GM18498 (cell line): Measurements from ENCODE around the gene C19orf25.
A peak's percentile ranks its signal among the peaks of the same experiment; 100 is the strongest.
"Not testable (repeated sequence)": the region's sequence is repeated elsewhere in the genome, so short reads cannot be mapped to it uniquely, and the experiment has no call there.

ENCODE experiments used
- ATAC-seq: cut with Tn5 transposase; IDR thresholded peaks from one replicate; pipeline ENCODE4 v1.9.1; 2021; ENCODE audit warnings: mild to moderate bottlenecking, moderate library complexity; ENCODE audit not compliant: unreplicated experiment

The C19orf25 gene

GRCh38 chr19:1482361-1483130 is 3.5 kb upstream of the C19orf25 start:
- no peak for ATAC-seq

- ATAC-seq: no peak
These were observed 2.9 kb upstream of the C19orf25 start for GRCh38 chr19:1481893-1482360.

- ATAC-seq: no peak
These were observed 2.3 kb upstream of the C19orf25 start for GRCh38 chr19:1481224-1481892.

GRCh38 chr19:1477056-1477455 is 2.0 kb downstream of the C19orf25 start:
- ATAC-seq: not testable (repeated sequence)

- no peak for ATAC-seq
These were observed 3.1 kb downstream of the C19orf25 start for GRCh38 chr19:1475751-1476437.

- ATAC-seq: no peak
These were observed 4.2 kb downstream of the C19orf25 start for GRCh38 chr19:1474765-1475351.

GRCh38 chr19:1474011-1474764 is 4.8 kb downstream of the C19orf25 start:
- no peak for ATAC-seq

- ATAC-seq: no peak
These were observed 5.7 kb downstream of the C19orf25 start for GRCh38 chr19:1473085-1473851.

- ATAC-seq: no peak
These were observed 6.6 kb downstream of the C19orf25 start for GRCh38 chr19:1472231-1473084.

GRCh38 chr19:1471515-1472160 is 7.4 kb downstream of the C19orf25 start:
- no peak for ATAC-seq

- no peak for ATAC-seq
These were observed 8.0 kb downstream of the C19orf25 start for GRCh38 chr19:1471010-1471514.

GRCh38 chr19:1470305-1471009 is 8.6 kb downstream of the C19orf25 start:
- ATAC-seq: peak; percentile 42

- no peak for ATAC-seq
These were observed 9.0 kb downstream of the C19orf25 start for GRCh38 chr19:1470055-1470304.

- ATAC-seq: no peak
These were observed 9.6 kb downstream of the C19orf25 start for GRCh38 chr19:1469255-1470054.

GRCh38 chr19:1468821-1469254 is 10.2 kb downstream of the C19orf25 start:
- no peak for ATAC-seq

GRCh38 chr19:1468274-1468820 is 10.7 kb downstream of the C19orf25 start:
- no peak for ATAC-seq
